Measurements from ENCODE around the gene ADAM15. TPM values are rescaled to one million over a fixed set of nuclear protein-coding genes. Genes with fewer than 3 reads are reported as not detected.
A peak's percentile ranks its signal among the peaks of the same experiment; 100 is the strongest.

The ADAM15 gene
- total and polyA plus RNA-seq, 2 donors (not counting 3 experiments of a cell fraction or from before 2014, with no cell fraction given), result 295 to 299 TPM

GRCh38 chr1:155049651-155050559, 1.2 kb upstream of the ADAM15 start:
- Histone ChIP-seq H3K9ac (replicated peaks; ENCODE audit: extremely low read depth, insufficient read depth, low read length) (peak overlapping the region; percentile 46), H3K36me3 (ENCODE audit: control insufficient read depth in 2 of 2, extremely low read depth in 1 of 2, insufficient read depth in 2 of 2, low read length in 2 of 2) (peaks cover 0 to 4% of the 10 kb centered on the region in 2 experiments), H3K27ac (ENCODE audit: insufficient read depth, low read depth, low read length) (peak overlapping the region; percentile 53), H3K27me3 (ENCODE audit: control insufficient read depth in 2 of 2, insufficient read depth in 2 of 2, low read length in 2 of 2) (no peaks in the 10 kb centered on the region), H2AFZ (ENCODE audit: low read depth, low read length) (peak overlapping the region; percentile 73), H3K9me3 (replicated peaks; ENCODE audit: control insufficient read depth, insufficient read depth, low read length) (no peaks in the 10 kb centered on the region), H3K4me2 (ENCODE audit: insufficient read depth, low read length) (peak overlapping the region; percentile 62), H3K4me1 (ENCODE audit: control insufficient read depth, extremely low read depth, insufficient read depth, low read length) (peaks cover 31% of the 10 kb centered on the region), H3K4me3 (replicated peaks in 1 of 3; ENCODE audit: insufficient read depth in 1 of 3, low read depth in 1 of 3, low read length in 3 of 3) (peak overlapping the region in 2 of 3 experiments; percentile 20 to 75), H3K79me2 (ENCODE audit: control insufficient read depth, insufficient read depth, low read length) (peaks cover 21% of the 10 kb centered on the region), H3K9me1 (replicated peaks; ENCODE audit: control insufficient read depth, extremely low read depth, insufficient read depth, low read length) (no peaks in the 10 kb centered on the region), H4K20me1 (replicated peaks; ENCODE audit: control insufficient read depth, extremely low read depth, insufficient read depth, low read length) (no peaks in the 10 kb centered on the region)
- ChIA-PET CTCF (interaction anchor here (0.8 to 6.1 kb wide), 17 partner anchors 11 to 123 kb away, joined by 3 to 59 read pairs (median 8); partner anchors contain the start of genes DCST1, DCST2, EFNA3 and KRTCAP2), POLR2A (interaction anchor here (1.6 kb wide), 1 partner anchor 35 kb away, joined by 4 read pairs; no protein-coding TSS in a partner anchor)
- FAIRE-seq (peak; percentile 59), DNase-seq (ENCODE audit: low read depth, low spot score) (no peak)
- intact Hi-C loops (cut with micrococcal nuclease), result loop anchor here (1.0 to 2.0 kb wide), 2 partner anchors 33 to 89 kb away; partner anchors contain the start of gene PYGO2
- TF ChIP-seq, protein P1, sequence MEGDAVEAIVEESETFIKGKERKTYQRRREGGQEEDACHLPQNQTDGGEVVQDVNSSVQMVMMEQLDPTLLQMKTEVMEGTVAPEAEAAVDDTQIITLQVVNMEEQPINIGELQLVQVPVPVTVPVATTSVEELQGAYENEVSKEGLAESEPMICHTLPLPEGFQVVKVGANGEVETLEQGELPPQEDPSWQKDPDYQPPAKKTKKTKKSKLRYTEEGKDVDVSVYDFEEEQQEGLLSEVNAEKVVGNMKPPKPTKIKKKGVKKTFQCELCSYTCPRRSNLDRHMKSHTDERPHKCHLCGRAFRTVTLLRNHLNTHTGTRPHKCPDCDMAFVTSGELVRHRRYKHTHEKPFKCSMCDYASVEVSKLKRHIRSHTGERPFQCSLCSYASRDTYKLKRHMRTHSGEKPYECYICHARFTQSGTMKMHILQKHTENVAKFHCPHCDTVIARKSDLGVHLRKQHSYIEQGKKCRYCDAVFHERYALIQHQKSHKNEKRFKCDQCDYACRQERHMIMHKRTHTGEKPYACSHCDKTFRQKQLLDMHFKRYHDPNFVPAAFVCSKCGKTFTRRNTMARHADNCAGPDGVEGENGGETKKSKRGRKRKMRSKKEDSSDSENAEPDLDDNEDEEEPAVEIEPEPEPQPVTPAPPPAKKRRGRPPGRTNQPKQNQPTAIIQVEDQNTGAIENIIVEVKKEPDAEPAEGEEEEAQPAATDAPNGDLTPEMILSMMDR (IDR thresholded peaks at IDR 0.05; ENCODE audit: extremely low read depth in 1 of 2, insufficient read depth in 1 of 2, low read depth in 1 of 2, low read length in 2 of 2), result no peak
- TF ChIP-seq JUN (IDR thresholded peaks at IDR 0.05; ENCODE audit: borderline replicate concordance, insufficient read depth, insufficient read length, low read depth) (no peak), GATA2 (IDR thresholded peaks at IDR 0.05; ENCODE audit: insufficient read depth, insufficient read length, low read depth, low read length) (no peak), MYC (IDR thresholded peaks at IDR 0.05; ENCODE audit: low read depth, low read length) (no peak), FOS (IDR thresholded peaks at IDR 0.05; ENCODE audit: borderline replicate concordance, insufficient read depth, low read length) (no peak), POLR2A (IDR thresholded peaks at IDR 0.05; ENCODE audit: low read depth, low read length) (no peak), POLR2AphosphoS5 (IDR thresholded peaks at IDR 0.05; ENCODE audit: insufficient read depth, low read depth, low read length) (no peak), EZH2 (IDR thresholded peaks at IDR 0.05; ENCODE audit: borderline replicate concordance, low read depth, low read length, severe bottlenecking) (no peak)
- TF ChIP-seq, protein P2, sequence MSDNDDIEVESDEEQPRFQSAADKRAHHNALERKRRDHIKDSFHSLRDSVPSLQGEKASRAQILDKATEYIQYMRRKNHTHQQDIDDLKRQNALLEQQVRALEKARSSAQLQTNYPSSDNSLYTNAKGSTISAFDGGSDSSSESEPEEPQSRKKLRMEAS (IDR thresholded peaks at IDR 0.05; ENCODE audit: insufficient read depth, insufficient read length), result no peak
- dilution Hi-C loops (cut with MboI; ENCODE audit: extremely low pct_ligation_motif_present, low sequenced_read_pairs), result no loop called here
- BruUV-seq (replicated peaks), result TSS peak; percentile 53

Data from endothelial cell of umbilical vein (primary cell).